Thyroid gland (tissue), 4 donors: ENCODE data around the gene SPAG17.

Experiments used
- POLR2A ChIP-seq, 2 donors: fragments of 450-650 bp; IDR thresholded peaks; one replicate each; pipeline ENCODE4 v1.6.1; 2017; ENCODE audit warnings: antibody characterized with exemption in 2 of 2, mild to moderate bottlenecking in 2 of 2, moderate library complexity in 1 of 2
- TF ChIP-seq, protein P1 (sequence below), 6 experiments: fragments of 200-600 bp in 3 of 6; fragments of 450-650 bp in 3 of 6; sonication (generic) in 3 of 6; IDR thresholded peaks; one replicate each; pipeline ENCODE4 v1.5.1; 2016 to 2019; ENCODE audit warnings: antibody characterized with exemption in 6 of 6, mild to moderate bottlenecking in 2 of 6, inconsistent platforms in 1 of 6, moderate library complexity in 1 of 6

DNA sequence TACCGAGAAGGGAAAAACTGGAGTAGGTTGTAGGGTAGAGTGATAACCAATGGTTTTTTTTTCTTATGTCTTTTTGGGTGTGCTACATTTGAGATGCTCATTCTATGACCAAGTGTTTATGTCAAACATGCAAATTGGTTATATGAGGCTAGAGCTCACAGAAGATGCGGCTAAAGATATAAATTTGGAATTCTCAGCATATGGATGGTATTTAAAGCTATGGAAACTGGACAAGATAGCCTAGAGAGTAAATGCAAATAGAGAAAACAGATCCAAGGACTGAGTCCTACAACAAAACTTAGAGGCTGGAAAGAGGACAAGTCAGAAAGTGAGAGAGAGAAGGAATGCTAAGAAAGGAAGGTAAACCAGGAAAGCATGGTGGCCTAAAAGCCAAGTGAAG, 263.0 kb downstream of the SPAG17 start:
- no peak for TF ChIP-seq POLR2A (IDR thresholded peaks at IDR 0.05)
- TF ChIP-seq, protein P1, sequence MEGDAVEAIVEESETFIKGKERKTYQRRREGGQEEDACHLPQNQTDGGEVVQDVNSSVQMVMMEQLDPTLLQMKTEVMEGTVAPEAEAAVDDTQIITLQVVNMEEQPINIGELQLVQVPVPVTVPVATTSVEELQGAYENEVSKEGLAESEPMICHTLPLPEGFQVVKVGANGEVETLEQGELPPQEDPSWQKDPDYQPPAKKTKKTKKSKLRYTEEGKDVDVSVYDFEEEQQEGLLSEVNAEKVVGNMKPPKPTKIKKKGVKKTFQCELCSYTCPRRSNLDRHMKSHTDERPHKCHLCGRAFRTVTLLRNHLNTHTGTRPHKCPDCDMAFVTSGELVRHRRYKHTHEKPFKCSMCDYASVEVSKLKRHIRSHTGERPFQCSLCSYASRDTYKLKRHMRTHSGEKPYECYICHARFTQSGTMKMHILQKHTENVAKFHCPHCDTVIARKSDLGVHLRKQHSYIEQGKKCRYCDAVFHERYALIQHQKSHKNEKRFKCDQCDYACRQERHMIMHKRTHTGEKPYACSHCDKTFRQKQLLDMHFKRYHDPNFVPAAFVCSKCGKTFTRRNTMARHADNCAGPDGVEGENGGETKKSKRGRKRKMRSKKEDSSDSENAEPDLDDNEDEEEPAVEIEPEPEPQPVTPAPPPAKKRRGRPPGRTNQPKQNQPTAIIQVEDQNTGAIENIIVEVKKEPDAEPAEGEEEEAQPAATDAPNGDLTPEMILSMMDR (IDR thresholded peaks at IDR 0.05) = no peak
